NB4 (cell line): Measurements from ENCODE around the gene IKZF3.
A peak's percentile ranks its signal among the peaks of the same experiment; 100 is the strongest.

Experiments
- DNase-seq: peaks from one replicate; pipeline ENCODE4 v3.0.0; 2010; ENCODE audit warnings: low read depth
- H3K4me3 ChIP-seq: one replicate; pipeline ENCODE4 v1.5.1; 2011; ENCODE audit warnings: mild to moderate bottlenecking, low read depth, low read length, moderate library complexity
- MYC ChIP-seq: IDR thresholded peaks from 2 replicates; pipeline ENCODE4 v1.6.1; 2011; ENCODE audit warnings: low read depth, low read length
- POLR2A ChIP-seq: IDR thresholded peaks from 2 replicates; pipeline ENCODE4 v1.6.1; 2011; ENCODE audit warnings: mild to moderate bottlenecking; ENCODE audit not compliant: insufficient read length; ENCODE audit errors: extremely low read depth
- TF ChIP-seq, protein P1 (sequence below): IDR thresholded peaks from 2 replicates; pipeline ENCODE4 v1.6.1; 2011; ENCODE audit warnings: low read depth, low read length
- TF ChIP-seq, protein P2 (sequence below): IDR thresholded peaks from one replicate; pipeline ENCODE4 v1.5.1; 2012; ENCODE audit warnings: low read depth, low read length

The IKZF3 gene

DNA sequence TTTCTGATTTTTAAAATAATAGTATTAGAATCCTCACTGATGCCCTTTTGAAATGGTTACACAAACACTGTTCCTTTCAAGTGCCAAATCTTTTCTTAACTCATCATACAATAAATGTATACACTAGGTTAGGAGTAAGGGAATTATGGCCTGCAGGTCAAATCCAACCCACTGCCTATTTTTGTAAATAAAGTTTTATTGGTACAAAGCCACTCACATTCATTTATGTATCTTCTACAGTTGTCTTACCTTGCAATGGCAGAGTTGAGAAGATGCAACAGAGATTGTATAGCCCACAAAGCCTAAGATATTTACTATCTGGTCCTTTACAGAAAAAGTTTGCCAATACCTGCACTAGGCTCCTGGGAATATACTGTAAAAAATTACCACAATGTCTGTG is 47.8 kb downstream of the IKZF3 start:
- no peak overlapping the region for H3K4me3 ChIP-seq
- no peak for DNase-seq
- TF ChIP-seq MYC = no peak
- TF ChIP-seq, protein P1, sequence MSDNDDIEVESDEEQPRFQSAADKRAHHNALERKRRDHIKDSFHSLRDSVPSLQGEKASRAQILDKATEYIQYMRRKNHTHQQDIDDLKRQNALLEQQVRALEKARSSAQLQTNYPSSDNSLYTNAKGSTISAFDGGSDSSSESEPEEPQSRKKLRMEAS = no peak
- TF ChIP-seq, protein P2, sequence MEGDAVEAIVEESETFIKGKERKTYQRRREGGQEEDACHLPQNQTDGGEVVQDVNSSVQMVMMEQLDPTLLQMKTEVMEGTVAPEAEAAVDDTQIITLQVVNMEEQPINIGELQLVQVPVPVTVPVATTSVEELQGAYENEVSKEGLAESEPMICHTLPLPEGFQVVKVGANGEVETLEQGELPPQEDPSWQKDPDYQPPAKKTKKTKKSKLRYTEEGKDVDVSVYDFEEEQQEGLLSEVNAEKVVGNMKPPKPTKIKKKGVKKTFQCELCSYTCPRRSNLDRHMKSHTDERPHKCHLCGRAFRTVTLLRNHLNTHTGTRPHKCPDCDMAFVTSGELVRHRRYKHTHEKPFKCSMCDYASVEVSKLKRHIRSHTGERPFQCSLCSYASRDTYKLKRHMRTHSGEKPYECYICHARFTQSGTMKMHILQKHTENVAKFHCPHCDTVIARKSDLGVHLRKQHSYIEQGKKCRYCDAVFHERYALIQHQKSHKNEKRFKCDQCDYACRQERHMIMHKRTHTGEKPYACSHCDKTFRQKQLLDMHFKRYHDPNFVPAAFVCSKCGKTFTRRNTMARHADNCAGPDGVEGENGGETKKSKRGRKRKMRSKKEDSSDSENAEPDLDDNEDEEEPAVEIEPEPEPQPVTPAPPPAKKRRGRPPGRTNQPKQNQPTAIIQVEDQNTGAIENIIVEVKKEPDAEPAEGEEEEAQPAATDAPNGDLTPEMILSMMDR = no peak
- TF ChIP-seq POLR2A = no peak

DNA sequence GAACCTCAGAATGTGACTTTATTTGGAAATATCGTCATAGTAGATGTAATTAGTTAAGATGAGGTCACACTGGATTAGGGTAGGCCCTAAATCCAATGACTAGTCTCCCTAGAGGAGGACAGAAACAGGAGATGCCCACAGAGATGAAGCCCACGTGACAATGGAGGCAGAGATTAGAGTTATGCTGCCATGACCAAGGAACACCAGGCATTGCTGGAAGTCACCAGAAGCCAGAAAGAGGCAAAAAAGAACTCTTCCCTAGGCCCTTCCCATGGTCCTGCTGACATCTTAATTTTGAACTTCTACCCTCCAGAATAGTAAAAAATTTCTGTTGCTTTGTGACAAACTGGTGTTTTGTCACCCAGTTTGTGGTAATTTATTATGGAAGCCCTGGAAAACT is 49.6 kb downstream of the IKZF3 start:
- no peak for TF ChIP-seq POLR2A
- TF ChIP-seq, protein P2 = no peak
- no peak for TF ChIP-seq MYC
- TF ChIP-seq, protein P1 = no peak
- H3K4me3 ChIP-seq = no peak overlapping the region
- no peak for DNase-seq

DNA sequence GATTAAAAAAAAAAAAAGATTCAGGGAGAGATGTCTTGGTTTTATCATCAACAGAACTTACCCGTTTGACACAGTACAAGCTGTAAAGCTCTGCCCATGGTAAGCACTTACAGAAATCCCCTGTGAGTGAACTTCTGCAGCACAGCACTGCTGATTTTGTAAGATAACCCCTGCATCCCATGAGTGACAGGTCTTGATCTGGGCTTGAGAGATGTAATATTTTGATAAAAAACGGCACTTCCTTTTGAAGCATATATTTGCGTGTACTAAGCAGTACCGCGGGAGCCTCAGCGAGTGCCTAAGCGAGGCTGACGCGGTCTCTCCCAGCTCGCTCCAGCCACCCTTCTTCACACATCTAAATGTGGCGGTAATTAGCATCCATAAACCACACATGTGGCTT is 50.5 kb downstream of the IKZF3 start:
- TF ChIP-seq, protein P1 = no peak
- TF ChIP-seq POLR2A (no peak), MYC (no peak)
- TF ChIP-seq, protein P2 = no peak
- no peak overlapping the region for H3K4me3 ChIP-seq
- peak; percentile 43 for DNase-seq

DNA sequence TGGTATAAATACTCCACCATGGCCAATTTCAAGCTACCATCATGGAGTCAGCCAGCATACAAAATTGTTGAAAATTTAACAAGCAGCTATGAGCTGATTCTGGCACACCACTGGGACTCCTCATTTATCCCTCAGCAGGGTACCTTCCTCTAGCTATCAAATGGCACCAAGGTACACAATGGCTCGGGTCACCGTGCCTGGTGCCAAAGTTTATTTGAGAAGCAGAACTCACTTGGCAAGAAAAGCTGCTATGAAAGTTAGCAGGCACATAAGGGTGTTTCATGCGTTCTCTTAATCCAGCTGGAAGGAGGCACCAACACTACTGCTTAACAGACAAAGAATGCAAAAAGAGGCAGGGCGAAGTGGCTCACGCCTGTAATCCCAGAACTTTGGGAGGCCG is 51.6 kb downstream of the IKZF3 start:
- no peak overlapping the region for H3K4me3 ChIP-seq
- DNase-seq = no peak
- TF ChIP-seq POLR2A = no peak
- TF ChIP-seq, protein P1 = no peak
- TF ChIP-seq, protein P2 = no peak
- no peak for TF ChIP-seq MYC

- TF ChIP-seq MYC (no peak), POLR2A (no peak)
- TF ChIP-seq, protein P2 = no peak
- TF ChIP-seq, protein P1 = no peak
- no peak for DNase-seq
- H3K4me3 ChIP-seq = no peak overlapping the region
Measured at GRCh38 chr17:39810939-39811728, 53.0 kb downstream of the IKZF3 start.

DNA sequence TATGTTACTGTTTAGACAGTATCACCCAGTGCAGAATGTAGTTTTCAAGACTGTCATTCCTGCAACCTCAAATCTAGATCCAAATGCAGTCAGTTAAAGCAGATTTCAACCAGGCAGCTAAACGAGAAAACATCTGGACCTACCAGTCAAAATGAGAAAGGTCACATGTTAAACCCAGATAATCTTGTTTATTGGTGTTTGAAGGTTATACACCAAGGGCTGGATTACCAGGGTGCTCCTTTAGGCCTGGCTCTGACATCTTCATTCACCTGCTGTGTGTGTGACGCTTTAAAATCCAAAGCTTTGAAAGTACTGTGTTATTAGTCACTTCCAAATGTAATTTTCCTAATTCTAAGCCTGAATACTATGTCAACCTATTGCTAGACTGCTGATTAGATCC is 54.9 kb downstream of the IKZF3 start:
- TF ChIP-seq MYC = no peak
- TF ChIP-seq, protein P1 = no peak
- no peak for DNase-seq
- H3K4me3 ChIP-seq = no peak overlapping the region
